Measurements from ENCODE around the gene TBC1D17.

The TBC1D17 gene

GRCh38 chr19:49894011-49894664 is 16.6 kb downstream of the TBC1D17 start:
- DNase-seq (ENCODE audit: low spot score), result no peak

DNA sequence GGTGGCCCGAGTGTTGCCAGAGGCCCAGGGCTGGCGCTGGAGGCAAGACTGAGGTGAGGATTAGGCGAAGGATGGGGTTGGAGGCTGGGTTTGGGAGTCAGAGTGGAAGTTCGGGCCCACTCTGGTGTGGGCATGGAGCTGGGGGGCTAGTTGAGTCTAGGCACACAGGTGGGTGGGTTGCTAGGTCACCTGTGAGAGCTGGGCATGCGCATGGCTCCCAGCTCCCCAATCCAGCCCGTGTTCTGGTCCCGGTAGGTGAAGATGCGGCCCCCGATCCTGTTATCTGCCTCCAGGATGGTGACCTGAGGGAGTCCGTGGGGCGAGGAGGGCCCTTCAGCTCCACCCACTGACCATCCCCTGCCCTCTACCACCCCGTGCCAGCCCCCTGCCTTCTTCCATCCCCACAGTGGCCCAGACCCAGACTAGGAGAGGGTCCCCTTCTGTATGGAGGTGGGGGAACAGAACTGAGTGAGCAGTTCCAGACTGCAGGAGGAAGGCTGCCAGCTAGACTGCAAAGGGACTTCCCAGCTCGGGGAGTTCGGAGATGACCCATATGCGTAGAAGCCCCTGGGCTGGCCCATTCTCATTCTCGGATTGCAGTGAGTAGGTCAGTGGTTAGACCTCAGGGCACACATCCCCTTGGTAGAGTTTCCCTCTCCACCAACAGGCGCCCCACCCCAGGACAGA is 17.5 kb downstream of the TBC1D17 start:
- DNase-seq (ENCODE audit: low spot score), result no peak

- DNase-seq (ENCODE audit: low spot score), result no peak
Measured at GRCh38 chr19:49895566-49896297, 18.2 kb downstream of the TBC1D17 start.

- DNase-seq (ENCODE audit: low spot score), result peak; percentile 55
Measured at GRCh38 chr19:49896863-49897621, 19.5 kb downstream of the TBC1D17 start, which contains the start of gene IL4I1. IL4I1 (minus strand) TSS chr19:49896887; CDS start chr19:49896160, 727 bp downstream.

- no peak for DNase-seq (ENCODE audit: low spot score)
Measured at GRCh38 chr19:49904136-49904535, 26.6 kb downstream of the TBC1D17 start.

- no peak for DNase-seq (ENCODE audit: low spot score)
Measured at GRCh38 chr19:49906879-49907564, 29.5 kb downstream of the TBC1D17 start.

DNA sequence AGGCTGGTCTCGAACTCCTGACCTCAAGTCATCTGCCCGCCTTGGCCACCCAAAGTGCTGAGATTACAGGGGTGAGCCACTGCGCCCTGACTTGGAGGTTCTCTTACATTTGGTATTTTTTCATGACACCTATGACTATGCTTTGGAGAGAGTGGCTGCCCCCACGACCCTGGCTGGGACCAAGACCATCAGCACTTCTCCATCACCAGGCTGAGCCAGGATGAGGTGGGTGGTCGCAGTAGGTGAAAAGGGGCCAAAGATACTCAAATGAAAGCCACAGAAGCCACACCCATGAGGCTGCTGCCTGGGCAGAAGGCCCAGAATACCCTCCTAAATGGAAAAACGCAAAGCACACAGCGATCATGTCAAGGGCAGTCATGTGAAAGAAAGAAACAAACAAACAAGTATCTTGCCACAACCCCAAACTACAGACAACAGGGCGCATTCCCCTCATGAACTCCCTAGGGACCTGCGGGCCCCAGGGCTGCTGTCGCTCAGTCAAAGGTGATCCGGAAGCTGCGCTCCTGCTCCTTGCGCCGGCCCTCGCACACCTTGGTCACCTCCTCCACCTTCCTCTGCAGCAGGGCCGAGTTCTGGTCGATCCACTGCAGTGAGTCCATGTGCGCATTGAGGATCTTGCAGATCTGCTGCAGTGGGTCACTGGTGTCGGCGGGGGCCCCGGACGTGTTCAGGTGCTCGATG is 30.4 kb downstream of the TBC1D17 start:
- no peak for DNase-seq (ENCODE audit: low spot score)

DNA sequence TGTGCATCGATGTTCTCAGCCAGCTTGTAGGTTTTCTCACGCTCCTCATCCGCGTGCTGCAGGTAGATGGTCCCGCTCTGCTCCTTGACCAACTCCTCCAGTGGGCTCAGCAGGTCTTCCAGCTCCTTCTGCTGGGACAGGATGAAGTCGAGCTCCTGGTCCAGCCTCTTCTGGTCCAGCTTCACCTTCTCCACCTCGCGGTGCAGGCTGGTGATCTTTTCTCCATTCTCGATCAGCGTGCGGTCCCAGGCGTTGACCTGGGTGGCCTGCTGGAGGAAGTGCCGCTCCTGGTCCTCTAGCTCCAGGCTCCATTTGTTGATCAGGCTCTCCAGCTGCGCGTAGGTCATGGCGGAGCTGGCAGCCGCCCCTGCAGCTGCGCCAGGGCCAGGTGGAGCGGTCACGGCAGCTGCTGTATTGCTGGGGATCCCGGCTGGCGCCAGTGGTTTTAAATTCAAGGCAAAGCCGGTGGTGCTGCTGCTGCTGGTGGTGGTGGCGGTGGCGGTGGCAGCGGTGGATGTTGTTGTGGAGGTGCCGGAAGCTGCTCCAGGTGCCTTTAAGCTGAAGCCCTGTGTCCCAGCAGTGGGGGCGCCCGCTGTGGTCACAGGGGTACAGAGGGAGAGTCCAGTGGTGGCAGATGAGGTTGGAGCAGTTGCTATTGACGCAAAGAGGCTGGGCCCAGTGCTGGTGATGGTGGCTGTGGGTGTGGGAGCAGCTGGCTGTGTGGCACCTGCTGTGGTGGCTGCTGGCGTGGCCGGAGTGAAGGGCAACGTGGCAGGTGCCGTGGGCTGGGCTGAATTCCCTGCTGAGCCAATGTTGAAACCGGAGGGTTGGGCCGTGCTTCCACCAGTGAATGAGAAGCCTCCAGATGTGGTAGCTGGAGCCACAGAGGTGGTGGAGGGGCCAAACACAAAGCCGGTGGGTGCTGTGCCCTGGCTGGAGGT is 31.2 kb downstream of the TBC1D17 start:
- no peak for DNase-seq (ENCODE audit: low spot score)

DNA sequence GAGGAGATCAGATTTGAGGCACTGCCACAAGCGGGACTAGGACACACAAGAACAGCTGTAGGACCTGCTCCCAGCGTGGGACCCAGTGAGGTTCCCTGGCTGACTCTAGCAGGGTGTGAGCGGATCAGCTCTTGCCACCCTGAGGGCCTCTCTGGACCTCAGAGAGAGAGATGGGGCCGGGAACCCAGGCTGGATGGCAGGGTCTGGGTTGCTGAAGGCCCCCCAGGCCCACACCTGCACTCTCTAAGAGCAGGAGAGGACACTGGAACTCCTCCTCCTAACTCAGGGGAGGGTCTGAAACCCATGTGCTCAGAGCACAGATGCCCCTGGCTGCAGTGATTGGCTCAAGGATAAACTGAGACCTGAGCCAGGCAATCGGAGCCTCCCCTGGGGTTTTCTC is 32.7 kb downstream of the TBC1D17 start:
- DNase-seq (ENCODE audit: low spot score), result no peak

DNA sequence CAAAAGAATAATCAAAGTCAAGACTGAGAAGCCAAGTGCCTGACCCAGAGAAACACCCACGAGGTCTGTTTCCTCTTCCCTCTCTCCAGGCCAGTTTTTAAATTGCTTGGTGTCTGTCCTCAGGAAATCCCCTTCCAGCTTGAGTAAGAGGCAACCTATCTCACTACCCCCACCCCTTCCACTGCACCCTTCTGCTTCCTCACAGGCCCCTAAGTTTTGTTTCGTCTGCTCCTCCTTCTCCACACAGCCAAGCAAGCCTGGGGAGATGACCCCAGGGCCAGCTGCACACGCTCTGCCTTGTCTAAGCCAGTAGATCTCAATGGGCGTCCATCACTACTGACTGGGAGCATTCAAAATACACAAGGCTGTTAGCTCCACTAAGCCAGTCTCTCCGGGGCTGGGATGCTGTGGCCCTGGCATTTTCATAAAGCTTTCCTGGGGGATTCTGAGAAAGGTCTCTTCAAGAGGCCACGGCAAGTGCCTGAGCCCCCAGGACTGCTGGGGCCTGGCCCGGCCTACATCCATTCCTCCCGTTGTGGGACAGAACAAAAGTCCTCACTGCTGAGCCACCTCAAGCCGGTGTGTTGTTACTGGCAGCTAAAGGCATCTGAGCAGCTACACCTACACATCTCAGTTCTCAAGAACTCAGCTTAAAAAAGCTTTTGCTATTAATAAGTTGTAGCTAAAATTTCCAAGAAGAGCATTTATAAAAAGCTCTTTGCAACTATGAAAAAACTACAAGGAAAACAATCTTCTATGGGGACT is 34.1 kb downstream of the TBC1D17 start:
- DNase-seq (ENCODE audit: low spot score), result no peak

DNA sequence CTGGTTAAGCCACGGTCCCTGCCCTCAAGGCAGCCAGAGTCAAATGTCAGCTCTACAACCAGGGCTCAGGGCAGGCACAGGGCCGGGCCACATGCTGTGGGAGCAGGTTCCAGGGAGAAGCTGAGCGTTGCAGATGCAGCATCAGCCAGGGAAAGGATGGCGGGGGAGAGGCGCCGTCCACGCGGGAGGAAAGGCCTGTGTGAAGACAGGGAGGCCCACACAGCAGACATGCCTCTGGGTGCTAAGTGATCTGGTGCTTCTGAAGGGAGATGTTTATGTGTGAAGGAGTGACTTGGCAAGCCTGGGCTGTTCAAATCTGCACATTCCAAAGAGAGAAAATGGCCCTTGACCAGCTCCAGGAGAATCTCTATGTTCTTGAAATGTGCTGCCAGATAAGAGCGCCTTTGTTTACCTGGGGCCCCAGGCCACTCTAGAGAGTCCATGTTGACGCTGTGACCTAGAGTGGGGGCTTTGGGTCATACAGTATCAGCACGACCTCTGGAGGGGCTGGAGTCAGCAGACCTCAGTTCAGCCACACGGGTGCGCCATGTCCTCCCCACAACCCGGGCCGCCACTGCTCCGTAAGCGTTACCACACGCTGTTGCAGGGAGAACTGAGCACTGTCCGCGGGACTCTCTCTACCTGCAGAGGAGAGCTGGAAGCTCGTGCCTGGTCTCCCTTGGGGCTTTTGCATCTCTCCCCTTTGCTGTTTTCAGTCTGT is 35.6 kb downstream of the TBC1D17 start:
- DNase-seq (ENCODE audit: low spot score), result no peak

GRCh38 chr19:49913720-49914119 is 36.2 kb downstream of the TBC1D17 start:
- DNase-seq (ENCODE audit: low spot score), result no peak

GRCh38 chr19:49915271-49915670 is 37.8 kb downstream of the TBC1D17 start:
- no peak for DNase-seq (ENCODE audit: low spot score)

GRCh38 chr19:49916839-49917733 is 39.6 kb downstream of the TBC1D17 start:
- DNase-seq (ENCODE audit: low spot score), result no peak

DNA sequence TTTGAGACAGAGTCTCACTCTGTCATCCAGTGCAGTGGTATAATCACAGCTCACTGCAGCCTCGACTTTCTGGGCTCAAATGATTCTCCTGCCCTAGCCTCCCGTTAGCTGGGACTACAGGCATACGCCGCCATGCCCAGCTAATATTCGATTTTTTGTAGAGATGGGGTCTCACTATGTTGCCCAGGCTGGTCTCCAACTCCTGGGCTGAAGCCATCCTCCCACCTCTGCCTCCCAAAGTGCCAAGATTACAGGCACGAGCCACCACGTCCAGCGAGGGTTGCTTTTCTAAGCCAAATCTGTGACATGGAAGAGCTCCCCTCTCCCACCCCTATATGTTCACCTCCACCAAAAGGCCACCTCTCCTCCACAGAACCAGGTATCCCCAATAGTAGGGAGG is 40.6 kb downstream of the TBC1D17 start:
- DNase-seq (ENCODE audit: low spot score), result no peak

- no peak for DNase-seq (ENCODE audit: low spot score)
Measured at GRCh38 chr19:49920624-49921363, 43.3 kb downstream of the TBC1D17 start.

Measured in SW480 (cell line).